HS-27A (cell line): Measurements from ENCODE around the gene NME3.

Experiments used
- DNase-seq: peaks from one replicate; pipeline ENCODE4 v3.0.0-alpha.2; 2012; ENCODE audit warnings: low read depth, missing footprints

NME3 gene

DNA sequence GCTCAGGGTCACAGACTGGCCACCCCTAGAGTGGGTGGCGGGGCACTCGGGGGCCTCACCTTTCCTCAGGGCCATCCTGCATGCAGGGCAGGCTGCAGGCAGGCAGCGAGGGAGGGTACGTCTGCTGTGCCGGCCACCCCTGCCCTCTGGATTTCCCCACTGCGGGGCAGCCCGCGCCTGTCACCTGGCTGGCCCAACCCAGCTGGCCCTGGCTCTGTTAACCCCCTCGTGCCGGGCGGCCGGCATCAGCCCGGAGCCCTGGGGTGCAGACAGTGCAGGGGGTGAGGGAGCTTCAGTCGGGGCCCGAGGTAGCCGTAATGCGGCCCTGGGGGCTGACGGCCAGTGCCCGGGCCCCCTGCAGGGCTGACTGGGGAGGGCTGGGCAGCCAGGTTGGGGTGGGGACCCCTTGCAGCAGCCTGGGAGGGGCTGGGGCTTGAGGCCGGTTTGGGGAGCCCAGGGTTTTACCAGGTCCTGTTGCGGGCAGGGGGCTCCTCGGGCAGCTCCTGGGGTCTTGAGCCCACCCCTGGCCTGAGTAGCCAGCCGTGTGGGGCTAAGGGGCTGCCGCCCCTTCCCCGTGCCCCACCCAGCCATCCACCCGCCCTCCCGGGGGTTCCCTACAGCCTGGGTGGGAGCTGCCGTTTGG lies 22.4 kb upstream of the NME3 start, which contains the start of gene IGFALS:
Gene IGFALS (minus strand): TSS at position 128 of the 643 bp plus-strand sequence. CDS start 53 bp downstream, at position 75.
- no peak for DNase-seq

DNA sequence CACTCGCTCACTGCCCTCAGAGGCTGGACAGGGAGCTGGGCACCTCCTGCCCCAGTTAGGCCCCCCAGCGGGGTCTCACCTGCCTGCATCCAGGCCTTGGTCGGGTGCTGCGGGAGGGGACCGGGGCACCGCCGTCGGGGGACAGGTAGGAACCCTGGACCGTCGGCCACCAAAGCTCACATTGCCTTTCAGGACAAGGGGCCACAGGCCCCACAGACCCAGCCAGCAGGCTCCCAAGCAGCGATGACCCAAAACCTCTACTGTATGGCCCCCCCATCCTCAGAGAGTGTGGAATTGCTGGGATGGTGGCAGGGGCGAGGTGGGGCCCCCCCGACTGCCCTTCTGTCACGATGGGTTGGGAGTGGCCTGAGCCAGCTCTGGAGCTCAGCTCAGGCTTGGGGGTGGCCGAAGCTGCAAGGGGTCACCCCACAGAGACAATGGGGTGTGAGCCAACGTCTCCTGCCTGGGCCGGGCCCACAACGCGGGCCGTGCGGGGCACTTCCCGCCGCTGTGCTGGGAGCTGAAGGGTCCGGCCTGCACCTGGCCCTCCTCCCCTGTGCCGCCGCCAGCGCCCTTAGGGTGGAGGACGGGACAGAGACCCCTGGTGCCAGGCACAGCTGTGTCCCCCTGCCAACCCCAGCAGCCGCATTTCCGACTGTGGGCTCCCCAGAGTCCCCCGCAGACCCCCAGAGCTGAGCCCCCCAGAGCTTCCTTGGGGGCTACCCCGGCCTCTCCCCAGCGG lies 21.7 kb upstream of the NME3 start:
- no peak for DNase-seq

- DNase-seq = no peak
These were observed 20.8 kb upstream of the NME3 start for GRCh38 chr16:1791943-1792812.

GRCh38 chr16:1791256-1791942 lies 20.1 kb upstream of the NME3 start:
- no peak for DNase-seq

DNA sequence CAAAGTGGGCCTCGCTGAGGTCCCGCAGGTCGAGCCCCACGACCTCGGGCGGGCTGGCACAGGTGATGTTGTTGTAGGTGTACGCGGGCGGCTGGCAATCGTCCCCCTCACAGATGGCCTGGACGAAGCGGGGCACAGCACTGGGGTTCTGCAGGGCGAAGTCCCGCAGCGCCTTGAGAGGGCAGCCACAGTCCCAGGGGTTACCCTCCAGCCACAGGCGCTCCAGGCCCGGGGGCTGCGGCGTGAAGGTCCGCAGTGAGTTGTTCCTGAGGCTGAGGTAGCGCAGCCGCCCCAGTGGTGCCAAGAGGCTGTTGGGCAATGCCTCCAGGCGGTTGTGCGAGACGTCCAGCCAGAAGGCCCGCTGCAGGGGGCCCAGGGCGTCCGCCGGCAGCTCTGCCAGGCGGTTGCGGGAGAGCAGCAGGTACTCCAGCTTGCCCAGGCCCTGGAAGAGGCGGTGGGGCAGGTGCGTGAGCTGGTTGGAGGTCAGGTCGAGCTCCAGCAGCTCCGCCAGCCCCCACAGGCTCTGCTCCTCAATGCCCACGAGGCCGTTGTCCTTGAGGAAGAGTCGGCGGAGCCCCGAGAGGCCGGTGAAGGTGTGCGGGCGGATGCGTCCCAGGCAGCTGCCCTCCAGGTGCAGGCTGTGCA lies 19.4 kb upstream of the NME3 start:
- no peak for DNase-seq

- DNase-seq = no peak
These were observed 18.9 kb upstream of the NME3 start for GRCh38 chr16:1790261-1790610.

GRCh38 chr16:1789643-1790045 lies 18.3 kb upstream of the NME3 start:
- no peak for DNase-seq

GRCh38 chr16:1788708-1789100 lies 17.4 kb upstream of the NME3 start:
- DNase-seq = no peak

- DNase-seq = no peak
These were observed 16.9 kb upstream of the NME3 start for GRCh38 chr16:1788095-1788707.

DNA sequence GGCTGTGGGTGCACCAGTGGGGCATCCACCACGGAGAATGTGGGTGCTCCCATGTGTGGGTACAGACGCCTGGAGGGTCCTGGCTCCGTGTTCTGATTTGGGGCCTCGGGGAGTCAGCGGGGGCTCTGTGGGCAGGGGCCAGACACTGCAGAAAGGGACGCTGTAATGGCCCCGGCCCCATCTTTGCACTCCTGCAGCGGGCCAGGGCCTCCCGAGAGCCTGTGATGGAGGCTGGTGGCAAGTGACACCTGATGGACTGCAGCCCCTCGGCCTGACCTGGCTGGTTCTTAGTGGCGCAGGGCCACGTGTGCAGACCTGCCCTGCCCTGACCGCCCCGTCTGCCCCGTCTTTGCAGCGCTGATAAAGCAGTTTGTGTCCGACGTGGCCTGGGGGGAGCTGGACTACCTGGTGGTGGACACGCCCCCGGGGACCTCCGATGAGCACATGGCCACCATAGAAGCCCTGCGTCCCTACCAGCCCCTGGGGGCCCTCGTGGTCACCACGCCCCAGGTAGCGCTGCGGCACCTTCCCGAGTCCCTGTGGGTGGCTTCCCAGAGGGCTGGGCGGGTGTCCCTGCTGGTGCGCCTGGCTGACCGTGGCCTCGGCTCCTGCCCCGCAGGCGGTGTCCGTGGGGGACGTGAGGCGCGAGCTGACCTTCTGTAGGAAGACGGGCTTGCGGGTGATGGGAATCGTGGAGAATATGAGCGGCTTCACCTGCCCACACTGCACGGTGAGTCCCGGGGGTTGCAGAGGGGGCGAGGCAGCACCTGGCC lies 16.2 kb upstream of the NME3 start:
- DNase-seq = no peak

GRCh38 chr16:1787056-1787321 lies 15.6 kb upstream of the NME3 start:
- no peak for DNase-seq

GRCh38 chr16:1786242-1787055 lies 15.1 kb upstream of the NME3 start:
- DNase-seq = no peak

DNA sequence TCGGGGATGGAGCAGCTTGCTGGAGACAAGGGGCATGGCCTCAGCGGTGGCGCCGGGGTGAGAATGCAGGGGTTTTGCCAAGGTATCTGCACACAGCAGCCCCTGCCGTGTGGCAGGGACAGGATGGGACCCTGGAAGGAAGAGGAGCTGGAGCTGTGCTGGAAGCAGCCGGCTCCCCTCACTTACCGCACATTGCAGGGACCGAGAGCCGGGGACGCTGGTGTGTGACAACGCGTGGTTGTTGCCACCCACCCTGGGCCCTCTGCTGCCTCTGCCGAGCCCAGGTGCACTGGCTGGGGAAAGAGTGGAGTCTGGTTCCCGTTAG lies 14.5 kb upstream of the NME3 start:
- no peak for DNase-seq

- DNase-seq = no peak
These were observed 13.9 kb upstream of the NME3 start for GRCh38 chr16:1784977-1785845.

DNA sequence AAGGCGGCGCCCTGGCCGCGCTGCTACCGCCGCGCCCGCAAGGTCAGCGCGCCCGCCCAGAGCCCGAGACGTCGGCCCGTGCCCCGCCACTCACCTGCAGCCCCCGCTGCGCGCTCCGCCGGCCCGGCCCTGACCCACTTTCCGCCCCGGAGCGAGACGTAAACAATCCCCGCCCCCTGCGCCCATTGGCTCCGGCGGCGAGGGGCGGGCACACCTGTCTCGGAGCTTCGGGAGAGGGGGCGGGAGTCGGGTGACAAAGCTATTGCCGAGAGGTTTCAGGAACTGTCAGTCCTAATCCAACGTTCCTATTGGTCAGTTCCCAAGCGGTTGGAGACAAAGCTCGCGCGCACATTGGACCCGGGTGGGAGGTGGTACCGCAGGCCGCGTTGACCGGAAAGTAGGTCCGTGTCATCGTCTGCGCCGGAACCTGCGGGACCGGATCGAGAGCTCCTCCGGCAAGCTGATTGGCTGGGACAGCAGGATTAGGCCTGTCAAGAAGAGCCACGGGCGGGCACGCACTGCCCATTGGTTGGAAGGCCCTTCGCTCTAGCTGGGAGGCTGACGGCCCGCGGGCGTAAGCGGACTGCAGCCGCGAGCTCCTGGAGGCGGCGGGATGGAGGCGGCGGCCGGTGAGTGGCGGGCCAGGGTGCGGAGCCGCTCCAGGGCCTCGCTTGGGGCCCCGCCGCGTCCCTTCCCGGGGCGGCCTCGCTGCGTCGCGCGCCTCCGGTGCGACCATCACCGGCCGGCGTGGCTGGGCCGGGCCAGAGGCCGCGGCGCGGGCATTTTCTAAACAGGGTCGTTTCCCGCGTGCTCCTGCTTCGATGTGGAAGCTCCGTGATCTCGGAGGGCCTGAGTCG lies 11.3 kb upstream of the NME3 start, which contains the start of the genes NUBP2 and SPSB3:
Gene NUBP2 (plus strand): TSS at position 553 of the 857 bp plus-strand sequence. CDS start 61 bp downstream, at position 614.
Gene SPSB3 (minus strand): TSS at position 164 of the 857 bp plus-strand sequence. CDS start 1,088 bp downstream, outside the sequence.
- peak; percentile 98 for DNase-seq

DNA sequence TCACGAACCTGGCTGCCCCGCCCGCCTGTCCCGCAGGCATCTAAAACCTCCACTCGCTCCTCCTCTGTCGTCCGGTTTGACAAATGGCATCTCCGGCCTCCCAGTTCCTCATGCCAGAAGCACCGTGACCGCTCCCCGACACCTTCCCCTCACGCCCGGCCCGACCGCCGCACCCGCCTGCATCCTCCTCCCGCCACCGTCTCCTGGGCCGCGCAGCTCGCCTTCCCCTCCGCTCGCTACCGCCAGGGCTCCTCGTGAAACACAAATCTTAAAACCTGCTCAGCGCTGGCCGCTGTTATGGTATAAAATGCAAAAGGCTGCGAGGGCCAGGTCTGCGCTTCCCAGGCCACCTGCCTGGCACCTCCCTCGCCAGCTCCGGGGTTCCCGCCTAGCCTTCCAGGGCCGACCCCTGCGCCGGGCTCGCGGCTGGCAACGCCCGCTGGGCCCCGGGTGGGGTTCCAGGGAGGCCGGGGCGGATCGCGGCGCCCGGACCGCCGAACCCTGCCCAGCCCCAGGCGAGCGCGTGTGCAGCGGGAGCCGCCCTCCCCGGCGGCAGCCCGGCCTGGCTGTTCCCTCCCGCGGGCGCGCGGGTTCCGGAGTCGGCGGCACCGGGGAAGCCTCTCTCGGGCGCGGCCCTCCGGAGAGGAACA lies 10.5 kb upstream of the NME3 start:
- DNase-seq = no peak

DNA sequence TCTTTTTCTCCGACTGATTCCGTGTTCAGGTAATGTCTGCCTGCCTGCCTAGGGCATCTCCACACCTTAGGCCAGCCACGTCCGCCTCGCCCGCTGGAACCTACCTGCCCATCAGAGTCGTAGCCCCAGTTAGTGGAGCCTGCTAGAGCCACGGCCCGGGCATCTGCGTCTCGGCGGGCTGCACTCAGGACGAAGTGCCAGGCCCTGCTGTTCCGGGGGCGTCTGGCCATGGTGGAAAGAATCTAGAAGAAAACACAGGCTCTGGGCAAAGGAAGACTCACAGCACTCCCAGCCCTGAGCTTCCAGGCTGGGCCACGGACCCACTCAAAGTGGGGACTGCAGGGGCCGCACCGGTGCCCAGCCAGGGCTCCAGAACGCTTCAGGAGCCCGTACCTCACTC lies 9.9 kb upstream of the NME3 start:
- DNase-seq = no peak
